ENCODE data around the gene MAP3K2.

The MAP3K2 gene

GRCh38 chr2:127283275-127283674, 104.5 kb downstream of the MAP3K2 start:
- DNase-seq (ENCODE audit: low spot score) = no peak

- DNase-seq (ENCODE audit: low spot score) = no peak
These were observed 107.1 kb downstream of the MAP3K2 start for GRCh38 chr2:127280693-127281092.

DNA sequence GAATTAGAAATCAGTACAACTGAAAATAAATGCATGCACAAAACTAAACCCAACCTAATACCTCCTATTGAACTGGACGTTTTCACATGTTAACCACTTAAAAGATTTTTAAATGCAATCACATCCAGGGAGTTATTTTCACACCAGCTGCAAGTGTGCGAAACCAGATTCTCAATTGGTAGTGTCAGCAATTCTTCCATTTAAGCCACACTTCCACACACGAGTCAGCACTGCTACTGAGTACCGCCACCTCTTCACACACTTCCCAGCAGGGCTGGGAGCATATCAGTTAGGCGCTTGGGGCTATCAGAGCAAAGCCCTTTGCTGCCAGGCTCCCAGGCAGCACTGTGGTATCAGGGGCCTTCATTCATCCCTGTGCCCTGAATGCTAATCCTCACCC, 108.0 kb downstream of the MAP3K2 start:
- DNase-seq (ENCODE audit: low spot score) = no peak

DNA sequence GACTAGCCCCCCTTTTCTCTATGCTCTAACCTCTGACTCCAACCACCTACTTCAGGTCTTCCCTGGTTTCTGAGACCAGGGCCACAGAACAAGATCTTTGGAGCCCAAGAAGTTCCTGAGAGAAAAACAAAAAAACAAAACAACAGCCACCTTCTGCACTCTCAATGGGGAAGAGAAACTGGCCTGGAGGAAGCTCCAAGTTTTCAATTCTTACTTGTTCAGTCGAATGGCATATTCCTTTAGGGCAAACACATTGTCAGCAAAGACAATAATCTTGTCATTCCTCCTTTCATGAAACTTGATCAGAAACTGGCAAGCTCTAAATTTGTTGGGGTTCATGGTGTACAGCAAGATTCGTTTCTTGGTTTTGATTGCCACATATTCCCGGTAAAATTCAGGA, 108.8 kb downstream of the MAP3K2 start:
- DNase-seq (ENCODE audit: low spot score) = no peak

DNA sequence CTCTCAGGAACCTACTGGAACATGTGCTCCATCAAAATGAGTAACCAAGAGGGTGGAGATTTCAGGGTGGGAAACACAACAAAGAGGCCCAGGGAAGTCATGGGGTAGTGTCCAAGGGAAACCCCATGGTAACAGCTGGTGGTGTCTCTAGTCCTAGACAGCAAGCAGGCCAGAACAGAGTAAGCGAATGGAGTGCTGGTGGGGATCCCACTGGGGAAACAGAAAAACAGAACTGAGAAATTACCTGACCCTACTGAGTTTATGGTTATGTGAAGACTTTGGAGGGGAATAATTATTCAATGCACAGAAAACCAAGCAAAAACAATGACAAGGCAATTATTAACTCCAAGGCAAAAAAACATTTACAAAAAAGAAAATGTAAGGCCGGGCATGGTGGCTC, 110.7 kb downstream of the MAP3K2 start:
- DNase-seq (ENCODE audit: low spot score) = no peak

DNA sequence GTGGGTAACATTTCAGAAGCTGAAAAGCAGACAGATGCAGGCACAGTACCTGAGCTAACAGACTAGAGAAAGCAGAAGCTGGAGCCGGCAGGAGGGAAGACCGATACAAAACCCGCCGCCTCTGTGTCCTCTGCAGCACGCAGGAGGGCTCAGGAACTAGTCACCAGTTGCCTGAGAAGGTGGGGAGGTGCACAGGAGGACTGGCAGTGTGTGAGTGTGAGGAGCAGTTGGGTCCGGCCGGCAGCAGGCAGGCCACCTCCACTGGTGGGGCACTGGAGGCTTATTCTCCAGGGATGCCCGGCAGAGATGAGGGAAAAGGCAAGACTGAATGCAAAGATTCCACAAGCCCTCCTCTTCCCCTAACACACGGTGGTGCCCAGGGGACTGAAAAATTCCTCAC, 112.0 kb downstream of the MAP3K2 start:
- no peak for DNase-seq (ENCODE audit: low spot score)

- no peak for DNase-seq (ENCODE audit: low spot score)
These were observed 112.4 kb downstream of the MAP3K2 start for GRCh38 chr2:127275356-127275755.

GRCh38 chr2:127270663-127271062, 117.1 kb downstream of the MAP3K2 start:
- no peak for DNase-seq (ENCODE audit: low spot score)

- DNase-seq (ENCODE audit: low spot score) = no peak
These were observed 125.9 kb downstream of the MAP3K2 start for GRCh38 chr2:127261804-127262406.

- no peak for DNase-seq (ENCODE audit: low spot score)
These were observed 128.4 kb downstream of the MAP3K2 start for GRCh38 chr2:127259355-127259754.

DNA sequence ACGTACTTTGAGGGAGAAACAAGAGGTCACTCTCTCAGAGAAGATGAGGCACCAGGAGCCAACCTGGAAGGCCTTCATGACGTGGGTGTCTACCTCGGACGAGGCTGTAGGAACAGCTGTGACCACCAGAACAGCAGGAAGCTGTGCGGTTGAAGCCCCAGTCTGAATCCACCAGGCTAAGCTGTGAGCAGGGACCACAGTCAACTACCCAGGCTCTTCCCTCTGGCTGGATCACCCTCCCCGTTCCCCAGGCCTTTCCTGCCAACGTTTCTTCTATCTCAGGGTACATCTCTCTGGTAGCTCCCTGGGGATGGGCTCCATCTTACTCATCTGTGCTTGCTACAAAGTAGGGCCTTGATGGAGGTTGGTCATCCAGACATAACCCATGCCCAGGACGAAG, 130.9 kb downstream of the MAP3K2 start:
- DNase-seq (ENCODE audit: low spot score) = no peak

DNA sequence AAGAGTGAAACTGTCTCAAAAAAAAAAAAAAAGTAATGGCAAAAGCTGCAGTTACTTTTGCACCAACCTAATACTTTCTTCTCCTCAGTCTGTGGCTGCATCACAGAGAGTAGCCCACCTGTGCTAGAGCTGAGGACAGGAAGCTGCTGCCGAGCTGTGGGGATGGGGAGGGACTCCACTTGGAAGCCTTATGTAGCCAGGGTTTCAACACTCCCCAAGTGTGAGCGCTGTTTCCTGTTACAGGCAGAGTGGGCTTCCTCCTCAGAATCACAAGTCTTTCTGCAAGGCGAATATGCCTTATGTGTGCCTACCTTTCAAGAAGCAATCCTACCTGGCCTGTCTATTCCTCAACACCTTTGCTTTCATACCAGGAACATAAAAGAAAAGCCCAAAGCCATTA, 131.4 kb downstream of the MAP3K2 start:
- no peak for DNase-seq (ENCODE audit: low spot score)

DNA sequence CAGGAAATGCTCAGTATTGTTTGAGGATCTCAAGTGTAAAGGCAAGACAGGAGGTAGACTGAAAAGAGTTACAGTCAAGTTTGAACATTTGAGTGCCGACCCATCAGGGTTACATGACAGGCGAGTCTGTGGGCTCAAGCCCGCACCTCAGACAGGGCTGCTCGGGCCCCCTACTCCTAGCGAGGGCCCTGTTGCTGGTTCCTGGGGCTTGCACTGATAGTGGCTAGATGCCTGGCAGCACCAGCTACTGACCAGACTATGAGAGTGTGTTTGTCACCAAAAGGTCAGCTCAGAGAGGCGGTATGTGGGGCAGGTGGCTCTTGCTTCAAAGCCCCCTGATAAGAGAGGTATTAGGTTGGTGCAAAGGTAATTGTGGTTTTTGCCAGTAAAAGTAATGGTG, 132.1 kb downstream of the MAP3K2 start:
- no peak for DNase-seq (ENCODE audit: low spot score)

DNA sequence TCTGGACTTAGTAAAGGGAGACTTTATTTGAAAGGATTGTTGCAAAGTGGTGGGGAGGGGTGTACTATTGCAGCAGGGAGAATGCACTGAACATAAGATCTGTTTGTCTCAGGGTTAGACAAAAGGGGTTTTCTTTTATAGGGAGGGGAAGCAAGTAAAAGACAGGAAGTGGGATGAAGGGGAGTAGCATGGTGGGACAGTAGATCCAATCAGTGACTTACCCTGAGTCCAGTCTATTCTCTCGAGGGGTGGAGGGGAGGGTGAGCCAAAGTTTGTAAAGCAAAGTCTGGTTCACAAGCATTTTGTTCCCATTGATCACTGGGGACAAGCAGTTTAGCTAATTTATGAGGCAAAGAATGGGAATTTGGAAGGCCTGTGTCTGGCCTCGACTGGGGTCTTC, 132.6 kb downstream of the MAP3K2 start:
- DNase-seq (ENCODE audit: low spot score) = no peak

- DNase-seq (ENCODE audit: low spot score) = no peak
These were observed 133.3 kb downstream of the MAP3K2 start for GRCh38 chr2:127254386-127254981.
